Heart left ventricle (tissue), 13 donors: ENCODE results near the gene ZNF664.

ENCODE experiments used
- POLR2A ChIP-seq, 2 donors: fragments of 450-650 bp; IDR thresholded peaks; one replicate each; pipeline ENCODE4 v1.6.1; 2017; ENCODE audit warnings: antibody characterized with exemption in 2 of 2, mild to moderate bottlenecking in 2 of 2, moderate library complexity in 2 of 2
- TF ChIP-seq, protein P1 (sequence below), 12 donors: fragments of 200-600 bp; sonication (generic) in 4 of 12; IDR thresholded peaks; one replicate each; pipeline versions ENCODE4 v1.5.0 to v1.8.0; 2018 to 2022; ENCODE audit warnings: antibody characterized with exemption in 12 of 12, mild to moderate bottlenecking in 5 of 12
- donor health status: ischemic (EF 13 %, LVEDD 7.1; RV severe dilation, severe dysfunction).
- donor health status: DM: no; HTN: yes; CAD: no.
- donor health status: DM: no; HTN: no; CAD: no.
- donor health status: ischemic (EF 25% LVEDD 6.9; RV normal size, moderate dysfunction).
- donor health status: ischemic (EF 25% LVEDD 5.7; RV mildly dilated, moderate dysfunction).
- donor health status: ischemic (EF 35%, LVEDD 5.7; RV mildly dilated, moderate dysfunction).
- donor health status: nonischemic (EF 11% LVEDD 7.7; RV severe dilation, severe dysfunction).
- donor health status: DM: yes; HTN: yes; CAD: no.
- donor health status: PGD.
- donor health status: ischemic (EF 29% LVEDD 5.4; RV normal size, mild dysfunction).
- donor health status: nonischemic (EF 23%, LVEDD 6.1; RV moderate dilation, normal function).

DNA sequence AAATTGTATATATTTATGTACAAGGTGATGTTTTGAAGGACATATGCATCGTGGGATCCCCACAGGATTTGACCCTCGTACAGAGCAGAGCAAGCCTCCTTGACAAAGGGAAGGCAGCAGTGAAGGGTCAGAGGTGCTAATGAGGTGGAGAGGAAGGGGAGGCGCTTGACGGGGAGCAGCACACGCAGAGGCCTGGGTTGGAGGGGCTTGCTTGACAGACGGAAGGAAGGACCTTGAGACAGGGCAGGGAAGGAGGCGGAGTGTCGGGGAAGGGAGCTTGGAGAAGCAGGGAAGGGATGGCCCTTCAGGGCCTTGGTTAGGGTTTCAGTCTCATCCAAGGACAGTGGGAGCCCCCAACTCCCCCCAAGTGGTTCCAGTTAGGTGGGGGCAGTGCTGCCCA lies 52.6 kb downstream of the ZNF664 start:
- TF ChIP-seq, protein P1, sequence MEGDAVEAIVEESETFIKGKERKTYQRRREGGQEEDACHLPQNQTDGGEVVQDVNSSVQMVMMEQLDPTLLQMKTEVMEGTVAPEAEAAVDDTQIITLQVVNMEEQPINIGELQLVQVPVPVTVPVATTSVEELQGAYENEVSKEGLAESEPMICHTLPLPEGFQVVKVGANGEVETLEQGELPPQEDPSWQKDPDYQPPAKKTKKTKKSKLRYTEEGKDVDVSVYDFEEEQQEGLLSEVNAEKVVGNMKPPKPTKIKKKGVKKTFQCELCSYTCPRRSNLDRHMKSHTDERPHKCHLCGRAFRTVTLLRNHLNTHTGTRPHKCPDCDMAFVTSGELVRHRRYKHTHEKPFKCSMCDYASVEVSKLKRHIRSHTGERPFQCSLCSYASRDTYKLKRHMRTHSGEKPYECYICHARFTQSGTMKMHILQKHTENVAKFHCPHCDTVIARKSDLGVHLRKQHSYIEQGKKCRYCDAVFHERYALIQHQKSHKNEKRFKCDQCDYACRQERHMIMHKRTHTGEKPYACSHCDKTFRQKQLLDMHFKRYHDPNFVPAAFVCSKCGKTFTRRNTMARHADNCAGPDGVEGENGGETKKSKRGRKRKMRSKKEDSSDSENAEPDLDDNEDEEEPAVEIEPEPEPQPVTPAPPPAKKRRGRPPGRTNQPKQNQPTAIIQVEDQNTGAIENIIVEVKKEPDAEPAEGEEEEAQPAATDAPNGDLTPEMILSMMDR (IDR thresholded peaks at IDR 0.05) = no peak
- TF ChIP-seq POLR2A (IDR thresholded peaks at IDR 0.05) = no peak
